COLO829 (cell line): ENCODE results near the gene FRMD6.

Experiments used
- DNase-seq: peaks from one replicate; pipeline ENCODE4 v3.0.0; 2012; ENCODE audit warnings: low spot score

FRMD6 gene

GRCh38 chr14:51780006-51780692, 128.4 kb downstream of the FRMD6 start:
- DNase-seq: peak; percentile 59
